ENCODE results near the gene EEFSEC. TPM values are rescaled to one million over a fixed set of nuclear protein-coding genes. Genes with fewer than 3 reads are reported as not detected.

The EEFSEC gene
- total RNA-seq, 1 experiment from 2014 or later: 14.6 TPM

DNA sequence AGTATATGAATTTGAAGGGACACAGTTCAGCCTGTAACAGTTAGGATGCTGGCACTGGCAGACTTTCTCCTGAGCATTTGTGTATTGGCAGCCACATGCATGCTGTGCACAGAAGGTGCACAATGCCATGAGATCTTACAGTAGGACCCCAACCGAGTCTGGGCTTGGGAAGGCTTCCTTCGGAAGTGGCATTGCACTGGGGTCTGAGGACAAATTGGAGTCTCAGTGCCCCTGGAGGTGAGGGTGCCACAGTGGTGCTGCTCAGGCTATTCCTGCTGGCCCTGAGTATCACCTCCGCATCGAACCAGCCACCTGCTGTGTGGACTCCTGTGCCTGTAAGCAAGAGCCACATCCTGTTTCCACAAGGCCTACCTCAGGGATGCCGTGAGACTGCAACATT lies 213.9 kb downstream of the EEFSEC start:
- DNase-seq (ENCODE audit: low spot score): peak; percentile 63
- in situ Hi-C loops (cut with HindIII; ENCODE audit: low sequenced_read_pairs): no loop called here

DNA sequence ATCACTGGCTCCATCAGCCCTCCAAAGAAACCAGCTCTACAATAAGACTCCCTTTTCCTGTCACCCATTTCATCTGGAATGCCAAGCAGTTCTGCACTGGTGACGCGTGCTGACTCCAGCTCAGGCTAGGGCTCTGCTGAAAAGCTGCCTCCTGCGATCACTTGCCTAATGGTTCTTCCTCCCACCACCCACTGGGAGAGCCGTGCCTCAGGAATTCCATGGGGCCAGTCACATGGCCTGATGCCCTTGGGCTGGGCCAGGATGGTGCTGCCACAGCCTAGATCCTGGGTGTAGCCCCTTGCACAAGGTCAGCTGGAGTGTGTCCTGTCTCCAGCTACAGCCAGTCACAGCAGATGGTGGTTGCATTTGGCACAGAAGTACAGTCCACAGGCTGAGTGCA lies 214.5 kb downstream of the EEFSEC start:
- in situ Hi-C loops (cut with HindIII; ENCODE audit: low sequenced_read_pairs): no loop called here
- peak; percentile 23 for DNase-seq (ENCODE audit: low spot score)

- in situ Hi-C loops (cut with HindIII; ENCODE audit: low sequenced_read_pairs): no loop called here
- DNase-seq (ENCODE audit: low spot score): no peak
Measured at GRCh38 chr3:128368626-128369025, 215.3 kb downstream of the EEFSEC start.

GRCh38 chr3:128369121-128369703 lies 215.9 kb downstream of the EEFSEC start:
- in situ Hi-C loops (cut with HindIII; ENCODE audit: low sequenced_read_pairs): no loop called here
- no peak for DNase-seq (ENCODE audit: low spot score)

- no peak for DNase-seq (ENCODE audit: low spot score)
- in situ Hi-C loops (cut with HindIII; ENCODE audit: low sequenced_read_pairs): no loop called here
Measured at GRCh38 chr3:128369881-128370642, 216.8 kb downstream of the EEFSEC start.

- in situ Hi-C loops (cut with HindIII; ENCODE audit: low sequenced_read_pairs): no loop called here
- DNase-seq (ENCODE audit: low spot score): no peak
Measured at GRCh38 chr3:128372281-128372680, 219.0 kb downstream of the EEFSEC start.

- in situ Hi-C loops (cut with HindIII; ENCODE audit: low sequenced_read_pairs): no loop called here
- no peak for DNase-seq (ENCODE audit: low spot score)
Measured at GRCh38 chr3:128372707-128373533, 219.6 kb downstream of the EEFSEC start.

DNA sequence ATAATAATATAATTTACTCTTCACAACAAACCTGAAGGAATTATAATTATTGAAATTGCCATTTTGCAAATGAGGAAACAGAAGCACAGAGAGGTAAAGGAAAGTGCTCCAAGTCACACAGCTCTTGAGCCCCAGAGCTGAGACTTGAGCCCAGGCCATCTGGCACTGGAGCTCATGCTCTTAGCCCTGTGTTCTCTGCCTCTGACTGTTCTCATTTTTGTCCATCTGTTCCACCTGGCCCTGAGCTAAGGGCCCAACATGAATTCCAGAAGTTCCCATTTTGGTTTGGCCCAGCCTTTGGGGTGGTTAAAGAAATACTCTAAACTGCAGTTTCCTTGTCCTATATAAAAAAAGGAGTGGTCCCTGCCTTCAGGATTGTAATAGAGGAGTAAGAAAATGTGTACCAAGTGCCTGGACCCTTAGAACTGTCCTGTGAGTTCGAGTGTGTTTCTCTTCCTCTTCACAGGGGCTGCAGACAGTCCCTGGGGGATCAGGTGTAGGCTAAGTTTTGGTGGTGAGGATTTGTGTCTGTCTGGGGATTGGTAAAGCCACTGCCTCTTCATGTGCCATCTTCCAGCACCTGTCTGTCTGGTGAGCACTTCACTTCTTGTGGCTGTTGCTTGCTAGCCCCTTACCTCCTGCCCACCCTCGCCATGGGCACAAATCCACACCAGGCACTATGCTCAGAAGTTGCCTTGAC lies 221.6 kb downstream of the EEFSEC start:
- DNase-seq (ENCODE audit: low spot score): peak; percentile 94
- in situ Hi-C loops (cut with HindIII; ENCODE audit: low sequenced_read_pairs): no loop called here

- no peak for DNase-seq (ENCODE audit: low spot score)
- in situ Hi-C loops (cut with HindIII; ENCODE audit: low sequenced_read_pairs): no loop called here
Measured at GRCh38 chr3:128376516-128376915, 223.2 kb downstream of the EEFSEC start.

DNA sequence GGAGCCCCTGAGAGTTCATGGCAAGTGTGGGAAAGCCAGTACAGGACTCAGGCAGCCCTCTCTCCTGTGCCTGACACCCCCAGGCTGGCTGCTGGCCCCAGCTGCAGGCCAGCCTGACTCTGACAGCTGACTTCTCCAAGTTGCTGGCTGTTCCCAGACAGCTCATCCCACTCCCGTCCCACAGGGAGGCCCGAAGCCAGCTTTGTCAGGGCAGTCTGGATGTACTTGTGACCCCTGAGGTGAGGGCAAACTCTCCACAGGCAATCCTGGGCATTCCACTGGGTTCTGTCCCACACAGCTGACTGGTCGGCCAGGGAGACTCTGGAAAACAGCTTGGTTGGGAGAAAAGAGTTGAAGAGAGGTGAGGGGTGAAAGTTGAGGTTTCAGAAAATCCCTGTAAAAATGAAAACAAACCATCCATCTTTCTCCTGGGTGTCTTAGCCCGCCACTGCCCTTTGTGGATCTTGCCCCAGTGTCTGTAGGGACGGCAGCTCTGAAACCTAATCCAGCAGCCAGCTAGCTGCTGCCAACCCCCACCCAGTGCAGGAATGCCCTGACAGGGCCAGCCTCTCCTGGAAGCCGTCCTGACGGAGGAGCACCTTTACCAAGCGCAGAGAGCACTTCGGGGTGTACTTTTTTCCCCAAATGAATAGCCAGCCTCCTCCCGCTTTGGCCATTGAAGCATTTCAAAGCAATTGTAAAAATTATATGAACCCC lies 225.5 kb downstream of the EEFSEC start:
- DNase-seq (ENCODE audit: low spot score): no peak
- in situ Hi-C loops (cut with HindIII; ENCODE audit: low sequenced_read_pairs): no loop called here

GRCh38 chr3:128379367-128380160 lies 226.3 kb downstream of the EEFSEC start:
- DNase-seq (ENCODE audit: low spot score): peak; percentile 56
- in situ Hi-C loops (cut with HindIII; ENCODE audit: low sequenced_read_pairs): no loop called here

GRCh38 chr3:128380295-128380694 lies 227.0 kb downstream of the EEFSEC start:
- in situ Hi-C loops (cut with HindIII; ENCODE audit: low sequenced_read_pairs): no loop called here

GRCh38 chr3:128380719-128381118 lies 227.4 kb downstream of the EEFSEC start:
- in situ Hi-C loops (cut with HindIII; ENCODE audit: low sequenced_read_pairs): no loop called here
- DNase-seq (ENCODE audit: low spot score): no peak

More at GRCh38 chr3:128380295-128380694, 227.0 kb downstream of the EEFSEC start:
- no peak for DNase-seq (ENCODE audit: low spot score)

- in situ Hi-C loops (cut with HindIII; ENCODE audit: low sequenced_read_pairs): no loop called here
- no peak for DNase-seq (ENCODE audit: low spot score)
Measured at GRCh38 chr3:128381609-128382008, 228.3 kb downstream of the EEFSEC start.

DNA sequence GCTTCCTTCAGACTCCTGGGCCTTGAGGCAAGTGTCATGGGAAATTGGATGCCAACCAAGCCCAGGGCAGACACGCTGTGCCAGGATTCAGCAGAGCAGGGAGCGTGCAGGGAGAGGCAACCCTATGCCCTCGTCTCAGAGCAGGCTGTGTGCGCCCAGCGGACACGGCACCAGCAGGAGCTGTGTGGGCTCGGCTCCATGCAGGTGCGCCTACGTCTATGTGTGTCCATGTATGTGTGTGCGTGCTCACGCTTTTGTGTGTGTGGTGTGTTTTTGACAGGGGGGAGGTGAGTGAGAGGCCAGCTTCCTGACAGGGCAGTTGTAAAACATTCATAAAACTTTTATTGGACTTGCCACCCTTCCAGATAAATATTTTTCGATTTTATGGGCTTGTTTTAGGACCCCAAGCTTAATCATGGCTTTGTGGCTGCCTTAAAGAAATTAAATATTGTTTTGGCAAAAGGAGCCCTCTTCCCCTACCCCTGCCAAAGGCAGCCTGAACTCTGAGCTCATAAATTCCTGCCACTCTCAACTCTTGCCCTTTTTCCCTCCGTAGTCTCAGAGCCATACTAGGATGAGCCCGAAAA lies 229.0 kb downstream of the EEFSEC start:
- peak; percentile 85 for DNase-seq (ENCODE audit: low spot score)

GRCh38 chr3:128383316-128384235 lies 230.3 kb downstream of the EEFSEC start:
- DNase-seq (ENCODE audit: low spot score): peak; percentile 62
- in situ Hi-C loops (cut with HindIII; ENCODE audit: low sequenced_read_pairs): no loop called here

More for the DNA sequence above, 229.0 kb downstream of the EEFSEC start:
- in situ Hi-C loops (cut with HindIII; ENCODE audit: low sequenced_read_pairs): no loop called here
